Keratinocyte (primary cell): ENCODE measurements around the gene BAZ1A.

ENCODE experiments used
- EZH2 ChIP-seq: IDR thresholded peaks from one replicate; pipeline ENCODE4 v1.6.1; 2012; ENCODE audit warnings: inconsistent platforms, mild to moderate bottlenecking, low read length, moderate library complexity
- TF ChIP-seq, protein P1 (sequence below), 3 experiments: IDR thresholded peaks in 1 of 3; conservative IDR thresholded peaks in 1 of 3; optimal IDR thresholded peaks in 1 of 3; 2 replicates in 2 of 3; 3 replicates in 1 of 3; pipeline versions ENCODE3 to v1.5.1; 2011; ENCODE audit warnings: low read length in 3 of 3, mild to moderate bottlenecking in 3 of 3, moderate library complexity in 2 of 3, control low read depth in 1 of 3, inconsistent platforms in 1 of 3; ENCODE audit not compliant: insufficient read depth in 2 of 3; ENCODE audit errors: extremely low read depth in 1 of 3

DNA sequence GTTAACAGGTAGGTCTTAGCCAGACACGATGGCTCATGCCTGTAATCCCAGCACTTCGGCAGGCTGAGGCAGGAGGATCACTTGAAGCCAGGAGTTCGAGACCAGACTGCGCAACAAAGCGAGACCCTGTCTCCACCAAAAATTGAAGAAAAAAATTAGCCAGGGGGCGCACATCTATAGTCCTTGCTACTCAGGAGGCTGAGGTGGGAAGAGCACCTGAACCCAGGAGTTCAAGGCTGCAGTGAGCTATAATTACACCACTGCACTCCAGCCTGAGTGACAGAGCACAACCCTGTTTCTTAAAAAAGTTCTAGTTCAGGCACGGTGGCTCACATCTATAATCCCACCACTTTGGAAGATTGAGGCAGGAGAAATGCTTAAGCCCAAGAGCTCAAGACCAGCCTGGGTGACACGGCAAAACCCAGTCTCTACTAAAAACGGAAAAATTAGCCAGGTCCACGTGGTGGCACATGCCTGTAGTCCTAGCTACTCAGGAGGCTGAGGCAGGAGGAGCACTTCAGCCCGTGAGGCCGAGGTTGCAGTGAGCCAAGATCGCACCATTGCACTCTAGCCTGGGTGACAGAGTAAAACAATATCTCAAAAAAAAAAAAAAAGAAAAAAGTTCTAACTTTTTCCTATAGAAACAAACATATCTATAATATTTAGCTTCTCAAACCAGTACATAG is 9.1 kb downstream of the BAZ1A start:
- TF ChIP-seq, protein P1, sequence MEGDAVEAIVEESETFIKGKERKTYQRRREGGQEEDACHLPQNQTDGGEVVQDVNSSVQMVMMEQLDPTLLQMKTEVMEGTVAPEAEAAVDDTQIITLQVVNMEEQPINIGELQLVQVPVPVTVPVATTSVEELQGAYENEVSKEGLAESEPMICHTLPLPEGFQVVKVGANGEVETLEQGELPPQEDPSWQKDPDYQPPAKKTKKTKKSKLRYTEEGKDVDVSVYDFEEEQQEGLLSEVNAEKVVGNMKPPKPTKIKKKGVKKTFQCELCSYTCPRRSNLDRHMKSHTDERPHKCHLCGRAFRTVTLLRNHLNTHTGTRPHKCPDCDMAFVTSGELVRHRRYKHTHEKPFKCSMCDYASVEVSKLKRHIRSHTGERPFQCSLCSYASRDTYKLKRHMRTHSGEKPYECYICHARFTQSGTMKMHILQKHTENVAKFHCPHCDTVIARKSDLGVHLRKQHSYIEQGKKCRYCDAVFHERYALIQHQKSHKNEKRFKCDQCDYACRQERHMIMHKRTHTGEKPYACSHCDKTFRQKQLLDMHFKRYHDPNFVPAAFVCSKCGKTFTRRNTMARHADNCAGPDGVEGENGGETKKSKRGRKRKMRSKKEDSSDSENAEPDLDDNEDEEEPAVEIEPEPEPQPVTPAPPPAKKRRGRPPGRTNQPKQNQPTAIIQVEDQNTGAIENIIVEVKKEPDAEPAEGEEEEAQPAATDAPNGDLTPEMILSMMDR (optimal IDR thresholded peaks at IDR 0.05 in 1 of 3, IDR thresholded peaks at IDR 0.05 in 1 of 3, conservative IDR thresholded peaks at IDR 0.05 in 1 of 3; ENCODE audit: extremely low read depth in 1 of 3, insufficient read depth in 2 of 3, low read length in 3 of 3) = no peak
- TF ChIP-seq EZH2 = no peak
